HepG2 (cell line): Measurements from ENCODE around the gene TIMM13. TPM values are rescaled to one million over a fixed set of nuclear protein-coding genes. Genes with fewer than 3 reads are reported as not detected.

Experiments used
- ADNP ChIP-seq: sonication (generic); formaldehyde crosslinking; IDR thresholded peaks from 2 replicates; pipeline ENCODE4 v1.4.0; 2020; ENCODE audit warnings: missing genetic modification reagents
- FOSL1 ChIP-seq: sonication (generic); formaldehyde crosslinking; IDR thresholded peaks from 2 replicates; pipeline ENCODE4 v1.9.0; 2021; ENCODE audit warnings: missing genetic modification reagents, borderline replicate concordance
- IRF2 ChIP-seq: IDR thresholded peaks from 2 replicates; pipeline ENCODE4 v1.6.1; 2018; ENCODE audit warnings: missing genetic modification reagents, missing compliant biosample characterization
- SKI ChIP-seq: fragments of 450-650 bp; IDR thresholded peaks from one replicate; pipeline ENCODE4 v1.6.1; 2018; ENCODE audit warnings: mild to moderate bottlenecking; ENCODE audit not compliant: partially characterized antibody
- SUZ12 ChIP-seq: fragments of 150-350 bp; IDR thresholded peaks from 2 replicates; pipeline ENCODE4 v1.6.1; 2014; ENCODE audit warnings: low read depth, low read length
- TBL1XR1 ChIP-seq: fragments of 150-350 bp; IDR thresholded peaks from 2 replicates; pipeline ENCODE4 v1.6.1; 2014; ENCODE audit warnings: borderline replicate concordance, low read length; ENCODE audit not compliant: partially characterized antibody
- TBX3 ChIP-seq: fragments of 450-650 bp; IDR thresholded peaks from 2 replicates; pipeline ENCODE4 v1.6.1; 2017; ENCODE audit warnings: antibody characterized with exemption, mild to moderate bottlenecking, inconsistent platforms, borderline replicate concordance
- ZBTB7B ChIP-seq: sonication (generic); formaldehyde crosslinking; IDR thresholded peaks from 2 replicates; pipeline ENCODE4 v1.4.0; 2020; ENCODE audit warnings: missing genetic modification reagents
- ZMAT3 ChIP-seq: sonication (generic); formaldehyde crosslinking; conservative IDR thresholded peaks from 2 replicates; pipeline ENCODE4 v1.7.0; 2021; ENCODE audit warnings: missing genetic modification reagents
- ZNF564 ChIP-seq: sonication (generic); formaldehyde crosslinking; IDR thresholded peaks from 2 replicates; pipeline ENCODE4 v1.8.1; 2023; ENCODE audit warnings: mild to moderate bottlenecking, missing genetic modification reagents
- ZNF749 ChIP-seq: sonication (generic); formaldehyde crosslinking; IDR thresholded peaks from 2 replicates; pipeline ENCODE4 v1.8.0; 2022; ENCODE audit warnings: mild to moderate bottlenecking, missing genetic modification reagents, moderate library complexity, borderline replicate concordance
- ZNF879 ChIP-seq: sonication (generic); formaldehyde crosslinking; IDR thresholded peaks from 2 replicates; pipeline ENCODE4 v1.8.1; 2023; ENCODE audit warnings: missing genetic modification reagents
- polyA plus RNA-seq, 8 experiments: library from polyadenylated mRNA; depleted of rRNA in 3 of 8; stranded (reverse) in 7 of 8; unstranded in 1 of 8; fragments of >200 nt; fragmentation: Illumina TruSeq in 4 of 8; extraction: Trizol in 4 of 8; gene quantifications; 2 replicates each; pipeline versions ENCODE4 v1.2.1 to v1.2.3, GENCODE V29; 2011 to 2016; ENCODE audit warnings: low read depth in 4 of 8, missing spikeins in 1 of 8, mixed read lengths in 1 of 8; ENCODE audit not compliant: insufficient read depth in 1 of 8
- total RNA-seq, 5 experiments: library from RNA; depleted of rRNA; stranded (reverse); fragments of >200 nt; fragmentation: Illumina TruSeq; extraction: Trizol; gene quantifications; 2 replicates each; pipeline ENCODE4 v1.2.3, GENCODE V29; 2016; ENCODE audit warnings: low read depth in 1 of 5
- TF ChIP-seq, protein P1 (sequence below): sonication (generic); formaldehyde crosslinking; IDR thresholded peaks from one replicate; pipeline ENCODE4 v1.5.1; 2020; ENCODE audit warnings: mild to moderate bottlenecking, missing genetic modification reagents; ENCODE audit errors: not compliant biosample characterization
- TF ChIP-seq, protein P2 (sequence below): sonication (generic); formaldehyde crosslinking; IDR thresholded peaks from 2 replicates; pipeline ENCODE4 v1.4.0; 2020; ENCODE audit warnings: missing genetic modification reagents; ENCODE audit errors: not compliant biosample characterization
- TF ChIP-seq, protein P3 (sequence below): sonication (generic); formaldehyde crosslinking; IDR thresholded peaks from 2 replicates; pipeline ENCODE4 v1.4.0; 2020; ENCODE audit warnings: mild to moderate bottlenecking, missing genetic modification reagents
- TF ChIP-seq, protein P4 (sequence below): IDR thresholded peaks from 2 replicates; pipeline ENCODE4 v1.6.1; 2016

TIMM13 gene
- total and polyA plus RNA-seq, 2 of the 13 experiments (the other 11 are each of a cell fraction or from before 2014, with no cell fraction given), result 48.4 to 108 TPM

DNA sequence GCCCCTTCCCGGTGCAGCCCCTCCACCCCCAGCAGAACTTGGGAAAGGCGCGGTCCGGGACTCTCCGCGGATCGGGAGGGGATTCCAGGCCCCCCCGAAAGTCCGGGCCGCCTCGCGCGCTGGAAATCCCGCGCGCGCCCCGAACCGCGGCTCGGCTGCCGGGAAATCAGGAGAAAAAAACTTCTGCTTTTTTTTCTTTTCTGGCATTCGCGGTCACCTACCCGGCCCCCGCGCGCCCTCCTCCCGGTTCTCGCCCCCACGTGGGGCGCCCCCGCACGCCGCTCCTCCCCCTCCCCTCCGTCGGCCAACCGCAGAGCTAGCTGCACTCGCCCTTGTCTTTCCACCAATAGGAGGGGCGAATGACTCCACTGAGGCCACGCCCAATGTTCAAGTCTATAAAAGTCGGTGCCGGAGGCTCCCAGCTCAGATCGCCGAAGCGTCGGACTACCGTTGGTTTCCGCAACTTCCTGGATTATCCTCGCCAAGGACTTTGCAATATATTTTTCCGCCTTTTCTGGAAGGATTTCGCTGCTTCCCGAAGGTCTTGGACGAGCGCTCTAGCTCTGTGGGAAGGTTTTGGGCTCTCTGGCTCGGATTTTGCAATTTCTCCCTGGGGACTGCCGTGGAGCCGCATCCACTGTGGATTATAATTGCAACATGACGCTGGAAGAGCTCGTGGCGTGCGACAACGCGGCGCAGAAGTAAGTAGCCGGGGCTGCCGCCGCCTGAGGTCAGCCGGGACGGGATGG lies 48.5 kb upstream of the TIMM13 start, which contains the start of gene GADD45B (continued):
- TF ChIP-seq, protein P1, sequence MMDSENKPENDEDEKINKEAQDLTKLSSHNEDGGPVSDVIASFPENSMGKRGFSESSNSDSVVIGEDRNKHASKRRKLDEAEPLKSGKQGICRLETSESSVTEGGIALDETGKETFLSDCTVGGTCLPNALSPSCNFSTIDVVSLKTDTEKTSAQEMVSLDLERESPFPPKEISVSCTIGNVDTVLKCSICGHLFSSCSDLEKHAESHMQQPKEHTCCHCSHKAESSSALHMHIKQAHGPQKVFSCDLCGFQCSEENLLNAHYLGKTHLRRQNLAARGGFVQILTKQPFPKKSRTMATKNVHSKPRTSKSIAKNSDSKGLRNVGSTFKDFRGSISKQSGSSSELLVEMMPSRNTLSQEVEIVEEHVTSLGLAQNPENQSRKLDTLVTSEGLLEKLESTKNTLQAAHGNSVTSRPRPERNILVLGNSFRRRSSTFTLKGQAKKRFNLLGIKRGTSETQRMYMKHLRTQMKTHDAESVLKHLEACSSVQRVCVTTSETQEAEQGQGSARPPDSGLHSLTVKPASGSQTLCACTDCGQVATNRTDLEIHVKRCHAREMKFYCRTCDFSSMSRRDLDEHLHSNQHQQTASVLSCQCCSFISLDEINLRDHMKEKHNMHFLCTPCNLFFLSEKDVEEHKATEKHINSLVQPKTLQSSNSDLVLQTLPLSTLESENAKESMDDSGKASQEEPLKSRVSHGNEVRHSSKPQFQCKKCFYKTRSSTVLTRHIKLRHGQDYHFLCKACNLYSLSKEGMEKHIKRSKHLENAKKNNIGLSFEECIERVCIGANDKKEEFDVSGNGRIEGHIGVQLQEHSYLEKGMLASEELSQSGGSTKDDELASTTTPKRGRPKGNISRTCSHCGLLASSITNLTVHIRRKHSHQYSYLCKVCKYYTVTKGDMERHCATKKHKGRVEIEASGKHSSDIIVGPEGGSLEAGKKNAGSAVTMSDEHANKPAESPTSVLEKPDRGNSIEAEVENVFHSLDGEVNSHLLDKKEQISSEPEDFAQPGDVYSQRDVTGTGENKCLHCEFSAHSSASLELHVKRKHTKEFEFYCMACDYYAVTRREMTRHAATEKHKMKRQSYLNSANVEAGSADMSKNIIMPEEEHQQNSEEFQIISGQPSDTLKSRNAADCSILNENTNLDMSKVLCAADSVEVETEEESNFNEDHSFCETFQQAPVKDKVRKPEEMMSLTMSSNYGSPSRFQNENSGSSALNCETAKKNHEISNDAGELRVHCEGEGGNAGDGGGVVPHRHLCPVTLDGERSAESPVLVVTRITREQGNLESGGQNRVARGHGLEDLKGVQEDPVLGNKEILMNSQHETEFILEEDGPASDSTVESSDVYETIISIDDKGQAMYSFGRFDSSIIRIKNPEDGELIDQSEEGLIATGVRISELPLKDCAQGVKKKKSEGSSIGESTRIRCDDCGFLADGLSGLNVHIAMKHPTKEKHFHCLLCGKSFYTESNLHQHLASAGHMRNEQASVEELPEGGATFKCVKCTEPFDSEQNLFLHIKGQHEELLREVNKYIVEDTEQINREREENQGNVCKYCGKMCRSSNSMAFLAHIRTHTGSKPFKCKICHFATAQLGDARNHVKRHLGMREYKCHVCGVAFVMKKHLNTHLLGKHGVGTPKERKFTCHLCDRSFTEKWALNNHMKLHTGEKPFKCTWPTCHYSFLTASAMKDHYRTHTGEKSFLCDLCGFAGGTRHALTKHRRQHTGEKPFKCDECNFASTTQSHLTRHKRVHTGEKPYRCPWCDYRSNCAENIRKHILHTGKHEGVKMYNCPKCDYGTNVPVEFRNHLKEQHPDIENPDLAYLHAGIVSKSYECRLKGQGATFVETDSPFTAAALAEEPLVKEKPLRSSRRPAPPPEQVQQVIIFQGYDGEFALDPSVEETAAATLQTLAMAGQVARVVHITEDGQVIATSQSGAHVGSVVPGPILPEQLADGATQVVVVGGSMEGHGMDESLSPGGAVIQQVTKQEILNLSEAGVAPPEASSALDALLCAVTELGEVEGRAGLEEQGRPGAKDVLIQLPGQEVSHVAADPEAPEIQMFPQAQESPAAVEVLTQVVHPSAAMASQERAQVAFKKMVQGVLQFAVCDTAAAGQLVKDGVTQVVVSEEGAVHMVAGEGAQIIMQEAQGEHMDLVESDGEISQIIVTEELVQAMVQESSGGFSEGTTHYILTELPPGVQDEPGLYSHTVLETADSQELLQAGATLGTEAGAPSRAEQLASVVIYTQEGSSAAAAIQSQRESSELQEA (CRISPR knock-in tag), result no peak
- TF ChIP-seq TBX3 (no peak; the same call in 1 of the 2 replicates), FOSL1 (CRISPR knock-in tag) (no peak; the same call in 1 of the 2 replicates), ZMAT3 (CRISPR knock-in tag) (peak; percentile 65; the same call in 1 of the 2 replicates), ADNP (CRISPR knock-in tag) (no peak), ZNF879 (CRISPR knock-in tag) (no peak), IRF2 (CRISPR knock-in tag) (peak; percentile 51; the same call in 1 of the 2 replicates), TBL1XR1 (peak; percentile 63), ZNF564 (CRISPR knock-in tag) (no peak; the same call in 1 of the 2 replicates), ZNF749 (0 out of 2 replicates have a peak, but pooled peaks have one; percentile 45), ZBTB7B (peak; percentile 55), SUZ12 (no peak), SKI (peak; percentile 64)
- TF ChIP-seq, protein P2, sequence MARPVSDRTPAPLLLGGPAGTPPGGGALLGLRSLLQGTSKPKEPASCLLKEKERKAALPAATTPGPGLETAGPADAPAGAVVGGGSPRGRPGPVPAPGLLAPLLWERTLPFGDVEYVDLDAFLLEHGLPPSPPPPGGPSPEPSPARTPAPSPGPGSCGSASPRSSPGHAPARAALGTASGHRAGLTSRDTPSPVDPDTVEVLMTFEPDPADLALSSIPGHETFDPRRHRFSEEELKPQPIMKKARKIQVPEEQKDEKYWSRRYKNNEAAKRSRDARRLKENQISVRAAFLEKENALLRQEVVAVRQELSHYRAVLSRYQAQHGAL (CRISPR knock-in tag), result no peak
- TF ChIP-seq, protein P3, sequence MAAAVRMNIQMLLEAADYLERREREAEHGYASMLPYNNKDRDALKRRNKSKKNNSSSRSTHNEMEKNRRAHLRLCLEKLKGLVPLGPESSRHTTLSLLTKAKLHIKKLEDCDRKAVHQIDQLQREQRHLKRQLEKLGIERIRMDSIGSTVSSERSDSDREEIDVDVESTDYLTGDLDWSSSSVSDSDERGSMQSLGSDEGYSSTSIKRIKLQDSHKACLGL (CRISPR knock-in tag), result no peak
- TF ChIP-seq, protein P4, sequence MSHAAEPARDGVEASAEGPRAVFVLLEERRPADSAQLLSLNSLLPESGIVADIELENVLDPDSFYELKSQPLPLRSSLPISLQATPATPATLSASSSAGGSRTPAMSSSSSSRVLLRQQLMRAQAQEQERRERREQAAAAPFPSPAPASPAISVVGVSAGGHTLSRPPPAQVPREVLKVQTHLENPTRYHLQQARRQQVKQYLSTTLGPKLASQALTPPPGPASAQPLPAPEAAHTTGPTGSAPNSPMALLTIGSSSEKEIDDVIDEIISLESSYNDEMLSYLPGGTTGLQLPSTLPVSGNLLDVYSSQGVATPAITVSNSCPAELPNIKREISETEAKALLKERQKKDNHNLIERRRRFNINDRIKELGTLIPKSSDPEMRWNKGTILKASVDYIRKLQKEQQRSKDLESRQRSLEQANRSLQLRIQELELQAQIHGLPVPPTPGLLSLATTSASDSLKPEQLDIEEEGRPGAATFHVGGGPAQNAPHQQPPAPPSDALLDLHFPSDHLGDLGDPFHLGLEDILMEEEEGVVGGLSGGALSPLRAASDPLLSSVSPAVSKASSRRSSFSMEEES (CRISPR knock-in tag), result peak; percentile 66; the same call in 1 of the 2 replicates
